Middle frontal gyrus (tissue), 1 donor: Measurements from ENCODE around the gene SELENOH.
A peak's percentile ranks its signal among the peaks of the same experiment; 100 is the strongest.

Source experiments
- DNase-seq: peaks from one replicate; pipeline ENCODE4 v3.0.0-alpha.2; 2015; ENCODE audit warnings: low spot score; ENCODE audit errors: extremely low spot score

The SELENOH gene

DNA sequence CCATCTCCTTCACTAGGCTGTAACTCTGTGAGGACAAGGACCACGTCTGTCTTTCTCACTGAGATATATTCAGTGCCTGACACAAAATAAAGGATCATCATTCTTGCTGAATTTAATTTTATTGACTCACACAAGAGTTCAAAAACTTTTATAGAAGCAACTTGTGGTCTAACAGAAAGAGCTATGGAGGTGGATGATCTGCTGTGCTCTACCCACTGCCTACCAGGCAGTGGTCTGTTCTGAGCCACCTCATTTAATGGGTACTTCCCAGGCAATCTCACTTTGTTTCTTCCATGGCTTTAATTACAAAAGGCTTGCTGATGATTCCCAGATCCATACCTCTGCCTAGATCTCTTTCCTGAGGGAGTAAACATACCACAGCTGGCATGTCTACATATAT, 5.6 kb downstream of the SELENOH start:
- DNase-seq = no peak

GRCh38 chr11:57751176-57751575, 9.9 kb downstream of the SELENOH start:
- no peak for DNase-seq

DNA sequence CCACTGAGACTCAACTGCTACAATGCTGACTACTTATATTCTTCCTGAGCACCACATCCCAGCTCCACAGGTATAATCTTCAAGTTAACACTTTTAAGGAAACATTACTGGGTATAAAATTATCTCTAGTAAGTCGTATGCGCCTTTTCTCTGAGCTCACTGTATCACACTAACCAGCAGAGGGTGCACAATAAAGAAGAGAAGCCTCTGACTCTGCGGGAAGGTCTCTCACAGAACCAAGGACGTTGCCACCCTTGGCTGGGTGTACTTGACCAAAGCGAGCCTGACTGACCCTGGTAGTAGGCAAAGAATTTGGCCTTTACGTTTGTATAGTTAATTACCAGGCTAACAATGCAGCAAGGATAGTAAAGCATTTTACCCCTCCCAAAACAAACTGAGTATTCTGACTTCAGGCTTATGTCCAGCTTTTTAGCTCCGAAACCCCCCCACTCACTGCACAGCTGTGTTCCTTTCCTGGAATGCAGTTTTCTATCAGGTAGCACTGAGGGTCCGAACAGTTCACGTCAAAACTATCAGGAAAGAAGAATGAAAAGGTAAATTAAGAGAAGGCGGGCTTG, 10.5 kb downstream of the SELENOH start, which contains the start of gene BTBD18:
TSS of gene BTBD18 (minus strand) at position 144 of the 578 bp plus-strand sequence. CDS start 631 bp downstream, outside the sequence.
- DNase-seq = no peak

DNA sequence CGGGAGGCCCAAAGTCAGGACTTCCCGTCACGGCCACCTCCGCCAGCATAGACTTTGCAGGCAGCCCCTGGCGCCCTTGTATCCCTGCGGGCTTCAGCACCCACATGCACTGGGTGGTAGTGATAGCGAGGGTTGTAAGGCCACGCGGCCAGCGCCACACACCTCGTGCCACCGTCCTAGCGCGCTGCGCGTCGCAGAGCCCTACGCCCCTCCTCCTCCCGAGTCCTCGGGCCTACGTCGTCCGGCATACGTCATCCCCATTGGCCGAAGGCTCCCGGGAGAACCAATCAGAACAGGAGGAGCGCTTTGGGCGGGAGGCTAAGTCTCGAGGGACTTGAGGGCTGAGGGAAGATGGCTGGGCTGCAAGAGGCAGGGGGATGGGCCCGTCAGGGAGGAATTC, 11.7 kb downstream of the SELENOH start:
- no peak for DNase-seq

DNA sequence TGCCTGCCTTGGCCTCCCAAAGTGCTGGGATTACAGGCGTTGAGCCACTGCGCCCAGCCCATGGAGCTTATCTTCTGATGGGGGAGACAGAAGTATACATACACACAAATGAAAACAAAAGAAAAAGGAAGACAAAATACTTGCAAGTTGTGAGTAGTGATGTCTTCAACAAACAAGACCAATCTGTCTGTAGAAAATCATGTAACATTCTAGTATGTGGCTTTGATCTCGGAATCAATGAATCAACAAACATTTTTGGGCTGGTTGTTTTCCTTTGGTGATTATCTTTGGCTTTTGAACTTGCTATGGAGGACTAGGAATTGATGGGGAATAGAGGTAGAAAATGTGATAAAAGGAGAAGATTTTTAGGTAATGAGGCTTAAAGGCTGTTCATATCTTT, 16.9 kb downstream of the SELENOH start:
- no peak for DNase-seq

DNA sequence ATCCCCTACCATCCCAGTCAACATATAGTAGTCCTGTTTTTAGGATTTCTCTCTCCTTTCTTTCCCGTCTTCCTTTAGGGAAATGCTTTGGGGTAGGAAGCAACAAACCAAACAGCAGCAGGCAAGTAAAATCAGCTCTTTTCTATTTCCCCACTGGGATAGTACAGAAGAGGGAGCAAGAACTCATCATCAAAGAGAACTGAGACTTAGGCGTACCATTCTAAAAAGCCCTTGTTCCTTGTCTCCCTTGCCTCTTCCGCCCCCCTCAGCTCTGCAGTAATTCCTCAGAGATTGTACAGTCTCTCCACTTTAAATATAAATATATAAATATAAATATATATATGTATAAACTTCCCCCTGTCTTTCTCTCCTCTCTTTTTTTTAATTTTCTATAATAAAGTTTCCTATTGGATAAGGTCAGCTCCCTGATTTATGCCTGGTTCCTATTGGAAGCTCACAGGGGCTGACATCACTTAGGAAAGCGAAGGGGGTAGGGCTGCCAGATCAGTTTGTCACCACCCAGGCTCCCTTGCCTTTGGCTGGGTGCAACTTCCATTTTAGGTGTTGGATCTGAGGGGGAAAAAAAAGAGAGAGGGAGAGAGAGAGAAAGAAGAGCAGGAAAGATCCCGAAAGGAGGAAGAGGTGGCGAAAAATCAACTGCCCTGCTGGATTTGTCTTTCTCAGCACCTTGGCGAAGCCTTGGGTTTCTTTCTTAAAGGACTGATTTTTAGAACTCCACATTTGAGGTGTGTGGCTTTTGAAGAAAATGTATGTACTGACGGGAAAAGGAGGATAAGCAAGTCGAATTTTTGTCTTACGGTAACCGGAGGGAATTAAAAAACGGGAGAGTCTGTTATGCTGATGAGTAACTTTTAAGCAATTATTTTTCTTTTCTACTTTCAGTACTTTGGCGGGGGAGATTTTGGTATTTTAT, 20.3 kb downstream of the SELENOH start, which contains the start of gene CTNND1:
TSS of gene CTNND1 (plus strand) at position 502 of the 934 bp plus-strand sequence. CDS start 29,677 bp downstream, outside the sequence.
- DNase-seq = peak; percentile 86

GRCh38 chr11:57762235-57762861, 21.1 kb downstream of the SELENOH start:
- DNase-seq = no peak

GRCh38 chr11:57763568-57763967, 22.3 kb downstream of the SELENOH start:
- no peak for DNase-seq

GRCh38 chr11:57764021-57764420, 22.7 kb downstream of the SELENOH start:
- no peak for DNase-seq

DNA sequence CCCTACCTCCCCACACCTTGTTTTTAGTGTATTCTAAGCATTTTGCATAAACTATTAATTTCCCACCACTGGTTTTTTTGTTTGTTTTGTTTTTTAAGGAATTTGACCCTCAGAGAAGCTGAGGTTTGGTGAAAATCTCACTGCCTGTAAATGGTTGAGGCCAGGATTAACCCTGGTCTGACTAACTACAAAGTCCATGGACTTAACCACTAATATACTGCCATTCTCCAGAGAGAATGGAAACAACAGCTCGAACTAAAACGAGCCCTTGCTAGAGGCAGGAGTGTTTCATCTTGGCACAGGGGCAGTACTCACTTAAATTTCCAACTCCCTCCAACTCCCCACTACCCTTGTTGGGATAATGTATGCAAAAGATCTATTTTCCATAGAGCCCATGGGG, 23.3 kb downstream of the SELENOH start:
- no peak for DNase-seq

DNA sequence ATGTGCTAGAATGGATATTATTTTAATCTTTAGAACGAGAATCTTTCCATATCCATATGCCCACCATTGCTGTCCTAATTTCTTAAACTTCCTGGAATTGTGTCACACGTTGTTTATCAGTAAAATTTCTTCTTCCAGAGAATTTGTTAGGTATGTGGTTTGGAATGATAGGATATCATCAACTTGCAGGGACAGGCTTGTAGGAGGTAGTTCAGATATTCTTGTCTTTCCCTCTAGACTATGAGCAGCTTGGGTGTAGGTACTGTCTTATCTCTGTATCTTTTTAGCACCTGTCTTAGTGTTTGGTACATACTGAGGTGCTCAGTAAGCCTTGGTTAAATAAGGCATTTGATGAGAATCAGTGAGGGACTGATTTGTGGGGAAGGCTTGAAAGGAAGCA, 23.7 kb downstream of the SELENOH start:
- no peak for DNase-seq

DNA sequence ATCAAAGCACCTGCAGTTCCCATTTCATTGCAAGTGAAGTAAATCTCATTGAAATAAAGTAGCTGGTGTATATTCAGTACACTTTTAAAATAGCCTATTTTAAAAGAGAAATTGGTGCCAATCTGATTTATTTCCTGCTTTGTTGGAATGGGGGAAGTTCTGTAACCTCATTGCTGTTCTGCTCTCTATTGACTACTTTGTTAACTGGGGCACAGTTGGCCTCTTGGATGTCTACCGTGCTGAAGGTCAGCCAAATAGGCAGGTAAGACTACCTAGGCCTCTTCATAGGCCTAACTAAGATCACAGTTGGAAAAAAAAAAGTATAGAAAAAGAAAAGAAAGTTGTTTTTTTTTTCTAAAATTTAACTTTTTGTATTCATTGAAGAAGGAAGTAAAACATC, 29.5 kb downstream of the SELENOH start:
- no peak for DNase-seq

GRCh38 chr11:57771365-57771764, 30.1 kb downstream of the SELENOH start:
- no peak for DNase-seq

DNA sequence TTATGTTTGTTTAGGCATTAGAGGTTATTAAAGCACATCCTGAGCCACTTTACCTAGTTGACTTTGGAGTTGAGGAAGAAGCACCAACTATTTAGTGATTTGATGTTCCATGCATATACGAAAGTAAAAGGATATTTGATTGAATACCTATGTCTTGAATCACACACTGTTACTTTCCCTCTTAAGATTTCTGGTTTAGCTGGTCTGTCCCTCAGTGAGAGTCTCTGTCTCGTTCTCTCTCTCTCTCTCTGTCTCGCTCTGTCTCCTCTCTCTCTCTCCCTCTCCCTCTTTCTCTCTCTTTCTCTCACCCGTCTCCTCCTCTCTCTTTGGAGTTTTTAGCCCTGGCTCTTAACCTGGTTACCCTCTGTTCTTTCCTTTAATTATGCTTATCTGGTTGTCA, 31.3 kb downstream of the SELENOH start:
- DNase-seq = no peak

DNA sequence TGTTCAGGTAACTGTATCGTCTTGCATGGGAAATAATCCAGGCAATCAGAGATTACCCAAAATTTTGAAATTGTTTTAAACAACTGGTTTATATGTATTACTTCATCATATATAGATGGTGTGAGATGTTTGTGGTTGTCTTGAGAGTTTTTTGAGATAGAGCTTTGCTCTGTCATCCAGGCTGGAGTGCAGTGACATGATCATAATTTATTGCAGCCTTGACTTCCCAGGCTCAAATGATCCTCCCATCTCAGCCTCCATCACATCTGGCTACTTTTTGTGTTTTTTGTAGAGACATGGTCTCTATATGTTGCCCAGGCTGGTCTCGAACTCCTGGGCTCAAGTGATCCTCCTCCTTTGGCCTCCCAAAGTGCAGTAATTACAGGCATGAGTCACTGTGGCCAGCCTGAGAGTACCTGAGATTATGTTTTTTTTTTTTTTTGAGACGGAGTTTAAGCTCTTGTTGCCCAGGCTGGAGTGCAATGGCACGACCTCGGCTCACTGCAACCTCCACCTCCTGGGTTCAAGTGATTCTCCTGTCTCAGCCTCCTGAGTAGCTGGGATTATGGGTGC, 31.8 kb downstream of the SELENOH start:
- no peak for DNase-seq

DNA sequence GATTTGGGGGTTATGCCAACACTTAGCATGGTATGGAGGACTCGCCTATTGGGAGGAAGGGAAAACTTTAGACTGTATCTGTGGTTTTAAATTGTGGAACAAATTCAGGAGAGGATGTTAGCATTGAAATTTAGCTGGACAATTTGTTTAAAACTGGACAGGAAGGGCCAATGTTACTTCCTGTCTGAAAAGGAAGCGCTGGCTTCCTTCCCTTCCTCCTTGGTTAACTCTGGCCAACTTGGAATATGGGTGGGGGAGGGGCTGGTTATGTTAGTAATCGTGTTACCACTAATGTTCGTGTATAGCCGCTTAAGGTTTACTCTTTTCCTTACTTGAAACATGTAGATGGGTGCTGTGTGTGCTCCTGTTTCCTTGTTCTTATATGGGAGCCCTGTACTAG, 34.2 kb downstream of the SELENOH start:
- no peak for DNase-seq

GRCh38 chr11:57776031-57776521, 34.8 kb downstream of the SELENOH start:
- no peak for DNase-seq

DNA sequence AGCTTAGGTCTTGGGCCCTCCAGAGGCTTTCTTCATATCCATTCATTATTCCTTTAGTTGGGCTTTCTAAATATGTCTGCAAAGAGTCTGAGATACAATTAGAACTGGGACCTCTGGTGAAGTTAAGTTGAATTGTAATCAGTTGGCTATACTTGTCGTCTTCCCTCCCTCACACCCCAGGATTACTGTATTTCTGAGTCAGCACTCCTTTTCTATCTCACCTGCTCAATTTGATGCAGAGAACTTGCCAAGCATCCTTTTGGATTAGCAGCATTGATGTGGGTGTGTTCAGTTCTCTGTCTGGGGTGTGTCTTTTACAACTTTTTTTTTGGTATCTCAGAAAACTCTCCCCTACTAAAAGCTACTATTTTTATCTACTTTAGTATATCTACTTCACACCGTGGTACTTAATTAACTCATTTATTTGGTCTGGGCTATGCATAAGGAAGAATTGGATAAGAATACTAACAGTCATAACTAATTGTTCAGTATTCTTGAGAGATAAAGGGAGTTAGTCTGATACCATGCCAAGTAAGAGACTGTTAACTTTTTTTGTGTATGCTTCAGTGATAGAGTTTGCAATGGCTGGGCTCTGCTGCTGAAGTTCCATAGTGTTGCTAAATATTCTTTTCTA, 35.4 kb downstream of the SELENOH start:
- DNase-seq = no peak

- DNase-seq = no peak
Measured at GRCh38 chr11:57777969-57778317, 36.7 kb downstream of the SELENOH start.

- DNase-seq = no peak
Measured at GRCh38 chr11:57778318-57779037, 37.2 kb downstream of the SELENOH start.

DNA sequence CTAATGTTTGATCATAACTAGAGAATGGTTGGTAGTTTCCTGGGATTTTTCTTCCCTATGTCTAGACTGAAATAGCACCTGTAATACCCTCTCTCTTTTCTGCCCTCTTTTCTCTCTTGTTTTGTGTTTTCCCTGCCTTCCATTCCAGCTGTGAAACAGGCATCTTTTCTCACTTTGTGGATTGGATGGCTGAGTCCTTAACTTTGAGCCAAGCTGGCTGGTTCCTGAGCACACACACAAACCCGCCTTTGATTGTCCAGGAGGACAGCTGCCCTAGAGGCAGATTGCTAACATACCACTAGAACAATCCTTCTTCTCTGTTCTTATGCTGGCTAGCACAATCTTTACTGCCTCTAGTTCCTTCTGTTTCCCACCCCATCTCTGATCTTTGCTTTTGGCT, 38.0 kb downstream of the SELENOH start:
- no peak for DNase-seq
